ENCODE results near the gene NFATC1. TPM values are rescaled to one million over a fixed set of nuclear protein-coding genes. Genes with fewer than 3 reads are reported as not detected.

The NFATC1 gene
- total RNA-seq, 4 donors from 2014 or later, result 2.1 to 41.3 (median 7.6) TPM

- Histone ChIP-seq H3K27me3 (no peaks in the 10 kb centered on the region), H3K4me3 (no peak overlapping the region), H3K27ac (no peak overlapping the region), H3K4me1 (no peaks in the 10 kb centered on the region), H3K36me3 (no peaks in the 10 kb centered on the region), H3K9me3 (no peaks in the 10 kb centered on the region)
- DNase-seq, result no peak
- TF ChIP-seq POLR2A (IDR thresholded peaks at IDR 0.05), result no peak
- TF ChIP-seq CTCF (IDR thresholded peaks at IDR 0.05), result no peak
These were observed 165.1 kb downstream of the NFATC1 start for GRCh38 chr18:79560861-79561210.

- TF ChIP-seq CTCF (IDR thresholded peaks at IDR 0.05), result no peak
- TF ChIP-seq POLR2A (IDR thresholded peaks at IDR 0.05), result no peak
These were observed 168.2 kb downstream of the NFATC1 start for GRCh38 chr18:79563949-79564348.

GRCh38 chr18:79564441-79564840, 168.7 kb downstream of the NFATC1 start:
- Histone ChIP-seq H3K4me3 (no peak overlapping the region), H3K4me1 (no peaks in the 10 kb centered on the region), H3K27me3 (no peaks in the 10 kb centered on the region), H3K36me3 (no peaks in the 10 kb centered on the region), H3K27ac (no peak overlapping the region), H3K9me3 (no peaks in the 10 kb centered on the region)
- TF ChIP-seq CTCF (IDR thresholded peaks at IDR 0.05) (no peak), POLR2A (IDR thresholded peaks at IDR 0.05) (no peak)
- DNase-seq, result no peak

More at GRCh38 chr18:79563949-79564348, 168.2 kb downstream of the NFATC1 start:
- H3K9me3 ChIP-seq, result no peaks in the 10 kb centered on the region
- H3K36me3 ChIP-seq, result no peaks in the 10 kb centered on the region
- no peak overlapping the region for H3K4me3 ChIP-seq
- no peaks in the 10 kb centered on the region for H3K4me1 ChIP-seq
- no peak for DNase-seq
- H3K27ac ChIP-seq, result no peak overlapping the region
- no peaks in the 10 kb centered on the region for H3K27me3 ChIP-seq

GRCh38 chr18:79566771-79567431, 171.2 kb downstream of the NFATC1 start:
- DNase-seq, result no peak
- Histone ChIP-seq H3K27ac (no peak overlapping the region), H3K4me1 (no peaks in the 10 kb centered on the region), H3K4me3 (no peak overlapping the region), H3K36me3 (no peaks in the 10 kb centered on the region), H3K27me3 (no peaks in the 10 kb centered on the region), H3K9me3 (no peaks in the 10 kb centered on the region)
- no peak for TF ChIP-seq POLR2A (IDR thresholded peaks at IDR 0.05)
- no peak for TF ChIP-seq CTCF (IDR thresholded peaks at IDR 0.05)

- Histone ChIP-seq H3K4me1 (no peaks in the 10 kb centered on the region), H3K4me3 (no peak overlapping the region), H3K27ac (no peak overlapping the region), H3K9me3 (peaks cover 0 to 3% (median 0%) of the 10 kb centered on the region in 4 donors), H3K27me3 (no peaks in the 10 kb centered on the region), H3K36me3 (no peaks in the 10 kb centered on the region)
- no peak for TF ChIP-seq POLR2A (IDR thresholded peaks at IDR 0.05)
- no peak for TF ChIP-seq CTCF (IDR thresholded peaks at IDR 0.05)
- DNase-seq, result peak in 1 of 3 donors; percentile 17
These were observed 171.9 kb downstream of the NFATC1 start for GRCh38 chr18:79567481-79568147.
